Measurements from ENCODE around the gene LARP6.

Gene LARP6

DNA sequence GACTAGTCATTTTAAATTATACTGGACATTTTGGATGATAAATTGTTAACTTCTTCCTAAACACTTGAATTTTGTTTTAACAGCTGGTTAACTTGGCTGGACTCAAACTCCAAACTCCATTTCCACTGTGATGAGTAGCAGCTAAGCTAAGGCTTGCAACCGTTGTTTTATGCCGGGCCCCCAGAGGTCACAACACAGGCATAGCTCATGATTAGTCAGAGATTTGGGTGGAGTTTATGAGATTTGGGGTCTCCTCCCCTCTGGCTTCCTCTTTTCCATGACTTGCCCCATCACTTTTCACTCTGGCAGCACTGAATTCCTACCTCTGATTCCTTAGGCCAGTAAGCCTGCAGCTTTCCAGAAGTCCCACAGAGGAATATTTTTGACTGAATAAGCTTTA lies 25.4 kb upstream of the LARP6 start:
- ATAC-seq: no peak
- no peak for TF ChIP-seq CSDC2 (CRISPR knock-in tag; IDR thresholded peaks at IDR 0.05)
- no peak for TF ChIP-seq TOX (CRISPR knock-in tag; IDR thresholded peaks at IDR 0.05; ENCODE audit: borderline replicate concordance)
- no peak for TF ChIP-seq ZNF70 (CRISPR knock-in tag; IDR thresholded peaks at IDR 0.05)
- no peak for TF ChIP-seq ZNF565 (CRISPR knock-in tag; conservative IDR thresholded peaks at IDR 0.05; ENCODE audit: low read depth)
- no peak for TF ChIP-seq RARB (CRISPR knock-in tag; IDR thresholded peaks at IDR 0.05)
- no peak for TF ChIP-seq TCF4 (CRISPR knock-in tag; IDR thresholded peaks at IDR 0.05; ENCODE audit: borderline replicate concordance)
- TF ChIP-seq SNAI2 (CRISPR knock-in tag; IDR thresholded peaks at IDR 0.05): no peak
- no peak for TF ChIP-seq ESRRG (CRISPR knock-in tag; IDR thresholded peaks at IDR 0.05)
- no peak for TF ChIP-seq BACH2 (CRISPR knock-in tag; IDR thresholded peaks at IDR 0.05; ENCODE audit: borderline replicate concordance)
- no peak for TF ChIP-seq PPARA (CRISPR knock-in tag; IDR thresholded peaks at IDR 0.05; ENCODE audit: borderline replicate concordance)
- TF ChIP-seq, protein P1, sequence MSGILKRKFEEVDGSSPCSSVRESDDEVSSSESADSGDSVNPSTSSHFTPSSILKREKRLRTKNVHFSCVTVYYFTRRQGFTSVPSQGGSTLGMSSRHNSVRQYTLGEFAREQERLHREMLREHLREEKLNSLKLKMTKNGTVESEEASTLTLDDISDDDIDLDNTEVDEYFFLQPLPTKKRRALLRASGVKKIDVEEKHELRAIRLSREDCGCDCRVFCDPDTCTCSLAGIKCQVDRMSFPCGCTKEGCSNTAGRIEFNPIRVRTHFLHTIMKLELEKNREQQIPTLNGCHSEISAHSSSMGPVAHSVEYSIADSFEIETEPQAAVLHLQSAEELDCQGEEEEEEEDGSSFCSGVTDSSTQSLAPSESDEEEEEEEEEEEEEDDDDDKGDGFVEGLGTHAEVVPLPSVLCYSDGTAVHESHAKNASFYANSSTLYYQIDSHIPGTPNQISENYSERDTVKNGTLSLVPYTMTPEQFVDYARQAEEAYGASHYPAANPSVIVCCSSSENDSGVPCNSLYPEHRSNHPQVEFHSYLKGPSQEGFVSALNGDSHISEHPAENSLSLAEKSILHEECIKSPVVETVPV (CRISPR knock-in tag; IDR thresholded peaks at IDR 0.05): no peak
- TF ChIP-seq, protein P2, sequence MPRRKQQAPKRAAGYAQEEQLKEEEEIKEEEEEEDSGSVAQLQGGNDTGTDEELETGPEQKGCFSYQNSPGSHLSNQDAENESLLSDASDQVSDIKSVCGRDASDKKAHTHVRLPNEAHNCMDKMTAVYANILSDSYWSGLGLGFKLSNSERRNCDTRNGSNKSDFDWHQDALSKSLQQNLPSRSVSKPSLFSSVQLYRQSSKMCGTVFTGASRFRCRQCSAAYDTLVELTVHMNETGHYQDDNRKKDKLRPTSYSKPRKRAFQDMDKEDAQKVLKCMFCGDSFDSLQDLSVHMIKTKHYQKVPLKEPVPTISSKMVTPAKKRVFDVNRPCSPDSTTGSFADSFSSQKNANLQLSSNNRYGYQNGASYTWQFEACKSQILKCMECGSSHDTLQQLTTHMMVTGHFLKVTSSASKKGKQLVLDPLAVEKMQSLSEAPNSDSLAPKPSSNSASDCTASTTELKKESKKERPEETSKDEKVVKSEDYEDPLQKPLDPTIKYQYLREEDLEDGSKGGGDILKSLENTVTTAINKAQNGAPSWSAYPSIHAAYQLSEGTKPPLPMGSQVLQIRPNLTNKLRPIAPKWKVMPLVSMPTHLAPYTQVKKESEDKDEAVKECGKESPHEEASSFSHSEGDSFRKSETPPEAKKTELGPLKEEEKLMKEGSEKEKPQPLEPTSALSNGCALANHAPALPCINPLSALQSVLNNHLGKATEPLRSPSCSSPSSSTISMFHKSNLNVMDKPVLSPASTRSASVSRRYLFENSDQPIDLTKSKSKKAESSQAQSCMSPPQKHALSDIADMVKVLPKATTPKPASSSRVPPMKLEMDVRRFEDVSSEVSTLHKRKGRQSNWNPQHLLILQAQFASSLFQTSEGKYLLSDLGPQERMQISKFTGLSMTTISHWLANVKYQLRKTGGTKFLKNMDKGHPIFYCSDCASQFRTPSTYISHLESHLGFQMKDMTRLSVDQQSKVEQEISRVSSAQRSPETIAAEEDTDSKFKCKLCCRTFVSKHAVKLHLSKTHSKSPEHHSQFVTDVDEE (CRISPR knock-in tag; IDR thresholded peaks at IDR 0.05): no peak
- TF ChIP-seq GLIS3 (CRISPR knock-in tag; IDR thresholded peaks at IDR 0.05): no peak
- TF ChIP-seq ISL1 (CRISPR knock-in tag; IDR thresholded peaks at IDR 0.05): no peak
- TF ChIP-seq, protein P3, sequence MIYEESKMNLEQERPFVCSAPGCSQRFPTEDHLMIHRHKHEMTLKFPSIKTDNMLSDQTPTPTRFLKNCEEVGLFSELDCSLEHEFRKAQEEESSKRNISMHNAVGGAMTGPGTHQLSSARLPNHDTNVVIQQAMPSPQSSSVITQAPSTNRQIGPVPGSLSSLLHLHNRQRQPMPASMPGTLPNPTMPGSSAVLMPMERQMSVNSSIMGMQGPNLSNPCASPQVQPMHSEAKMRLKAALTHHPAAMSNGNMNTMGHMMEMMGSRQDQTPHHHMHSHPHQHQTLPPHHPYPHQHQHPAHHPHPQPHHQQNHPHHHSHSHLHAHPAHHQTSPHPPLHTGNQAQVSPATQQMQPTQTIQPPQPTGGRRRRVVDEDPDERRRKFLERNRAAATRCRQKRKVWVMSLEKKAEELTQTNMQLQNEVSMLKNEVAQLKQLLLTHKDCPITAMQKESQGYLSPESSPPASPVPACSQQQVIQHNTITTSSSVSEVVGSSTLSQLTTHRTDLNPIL (CRISPR knock-in tag; IDR thresholded peaks at IDR 0.05; ENCODE audit: low read depth): no peak
- TF ChIP-seq, protein P4, sequence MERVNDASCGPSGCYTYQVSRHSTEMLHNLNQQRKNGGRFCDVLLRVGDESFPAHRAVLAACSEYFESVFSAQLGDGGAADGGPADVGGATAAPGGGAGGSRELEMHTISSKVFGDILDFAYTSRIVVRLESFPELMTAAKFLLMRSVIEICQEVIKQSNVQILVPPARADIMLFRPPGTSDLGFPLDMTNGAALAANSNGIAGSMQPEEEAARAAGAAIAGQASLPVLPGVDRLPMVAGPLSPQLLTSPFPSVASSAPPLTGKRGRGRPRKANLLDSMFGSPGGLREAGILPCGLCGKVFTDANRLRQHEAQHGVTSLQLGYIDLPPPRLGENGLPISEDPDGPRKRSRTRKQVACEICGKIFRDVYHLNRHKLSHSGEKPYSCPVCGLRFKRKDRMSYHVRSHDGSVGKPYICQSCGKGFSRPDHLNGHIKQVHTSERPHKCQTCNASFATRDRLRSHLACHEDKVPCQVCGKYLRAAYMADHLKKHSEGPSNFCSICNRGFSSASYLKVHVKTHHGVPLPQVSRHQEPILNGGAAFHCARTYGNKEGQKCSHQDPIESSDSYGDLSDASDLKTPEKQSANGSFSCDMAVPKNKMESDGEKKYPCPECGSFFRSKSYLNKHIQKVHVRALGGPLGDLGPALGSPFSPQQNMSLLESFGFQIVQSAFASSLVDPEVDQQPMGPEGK (CRISPR knock-in tag; IDR thresholded peaks at IDR 0.05; ENCODE audit: borderline replicate concordance): no peak

DNA sequence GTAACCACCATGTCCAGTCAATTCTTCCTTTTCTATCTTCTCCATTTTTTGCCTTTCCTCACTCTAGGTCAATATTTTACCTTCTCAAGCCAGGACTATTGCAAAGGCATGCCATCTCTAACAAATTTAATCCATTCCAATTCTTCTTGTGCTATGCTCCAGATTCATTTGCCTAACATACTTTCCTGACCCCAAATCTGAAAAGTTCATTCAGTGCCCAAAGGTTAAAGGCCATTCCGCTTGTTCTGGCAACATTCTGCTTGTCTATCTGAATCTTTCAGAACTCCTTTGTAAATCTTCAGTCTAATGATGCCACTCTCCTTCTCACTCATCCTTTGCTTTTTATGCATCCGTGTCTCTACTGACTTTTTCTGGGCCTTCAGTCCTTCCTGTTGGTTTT lies 22.7 kb upstream of the LARP6 start:
- no peak for ATAC-seq
- TF ChIP-seq ZNF565 (CRISPR knock-in tag; conservative IDR thresholded peaks at IDR 0.05; ENCODE audit: low read depth) (no peak), ZFP30 (CRISPR knock-in tag; IDR thresholded peaks at IDR 0.05) (no peak), ESRRG (CRISPR knock-in tag; IDR thresholded peaks at IDR 0.05) (no peak), SNAI2 (CRISPR knock-in tag; IDR thresholded peaks at IDR 0.05) (no peak), PPARA (CRISPR knock-in tag; IDR thresholded peaks at IDR 0.05; ENCODE audit: borderline replicate concordance) (no peak), GLIS3 (CRISPR knock-in tag; IDR thresholded peaks at IDR 0.05) (no peak), ZC3H10 (CRISPR knock-in tag; IDR thresholded peaks at IDR 0.05) (no peak), TOX (CRISPR knock-in tag; IDR thresholded peaks at IDR 0.05; ENCODE audit: borderline replicate concordance) (no peak), OSR1 (CRISPR knock-in tag; IDR thresholded peaks at IDR 0.05) (no peak), ZFP3 (CRISPR knock-in tag; IDR thresholded peaks at IDR 0.05) (no peak)
- TF ChIP-seq, protein P3 (CRISPR knock-in tag; IDR thresholded peaks at IDR 0.05; ENCODE audit: low read depth): no peak

DNA sequence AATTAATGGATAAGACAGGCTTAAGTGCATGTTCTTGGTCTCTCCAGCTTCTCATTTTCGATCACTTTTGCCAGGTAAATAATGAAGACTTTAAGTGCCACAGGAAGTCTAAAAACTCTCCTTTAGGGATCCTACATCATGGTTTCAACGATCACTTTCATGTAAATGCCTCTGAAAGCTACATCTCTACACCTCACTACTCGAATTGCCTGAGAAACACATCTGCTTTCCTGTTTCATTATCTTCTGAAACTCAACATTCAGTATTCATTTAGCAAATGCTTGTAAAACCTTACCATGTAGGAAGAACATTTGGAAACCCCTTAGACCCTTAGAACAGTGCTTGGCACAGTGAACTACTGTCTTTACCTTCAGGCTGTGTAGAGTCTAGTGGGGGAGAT lies 22.1 kb upstream of the LARP6 start:
- ATAC-seq: no peak
- TF ChIP-seq, protein P2 (CRISPR knock-in tag; IDR thresholded peaks at IDR 0.05): no peak
- no peak for TF ChIP-seq ISL1 (CRISPR knock-in tag; IDR thresholded peaks at IDR 0.05)
- TF ChIP-seq, protein P4 (CRISPR knock-in tag; IDR thresholded peaks at IDR 0.05; ENCODE audit: borderline replicate concordance): no peak
- TF ChIP-seq, protein P3 (CRISPR knock-in tag; IDR thresholded peaks at IDR 0.05; ENCODE audit: low read depth): no peak
- TF ChIP-seq, protein P1 (CRISPR knock-in tag; IDR thresholded peaks at IDR 0.05): no peak
- TF ChIP-seq ZNF70 (CRISPR knock-in tag; IDR thresholded peaks at IDR 0.05): no peak
